ENCODE data around the gene FGF18.
A peak's percentile ranks its signal among the peaks of the same experiment; 100 is the strongest.

Gene FGF18

GRCh38 chr5:171388816-171389168 is 30.7 kb upstream of the FGF18 start:
- ChIA-PET POLR2A (interaction anchor here (0.7 to 1.7 kb wide), 5 partner anchors 11 to 799 kb away, joined by 3 to 9 read pairs (median 7); partner anchors contain the start of genes FGF18 and STK10), CTCF (interaction anchor here (0.5 to 1.0 kb wide), 2 partner anchors 23 to 205 kb away, joined by 3 to 6 read pairs; no protein-coding TSS in a partner anchor)
- TF ChIP-seq EGR2 (tag by site-specific recombination; IDR thresholded peaks at IDR 0.05; ENCODE audit: low read depth): no peak
- TF ChIP-seq SP3 (tag by site-specific recombination; IDR thresholded peaks at IDR 0.05): peak; percentile 9; the same call in 1 of the 2 replicates
- TF ChIP-seq ZNF140 (tag by site-specific recombination; IDR thresholded peaks at IDR 0.05): no peak
- peak; percentile 37; the same call in 1 of the 2 replicates for TF ChIP-seq KLF10 (tag by site-specific recombination; IDR thresholded peaks at IDR 0.05)
- TF ChIP-seq ZNF174 (tag by site-specific recombination; IDR thresholded peaks at IDR 0.05): no peak
- no peak for TF ChIP-seq ZBTB17 (tag by site-specific recombination; IDR thresholded peaks at IDR 0.05)
- Histone ChIP-seq H3K36me3 (ENCODE audit: control insufficient read depth in 2 of 2, insufficient read depth in 1 of 2, low read length in 2 of 2) (peaks cover 27 to 54% of the 10 kb centered on the region in 2 experiments), H3K27ac (ENCODE audit: extremely low read depth, low read depth, low read length) (no peak overlapping the region; the same call in 1 of the 2 replicates), H3K4me1 (ENCODE audit: control insufficient read depth, insufficient read depth, low read length) (no peaks in the 10 kb centered on the region), H3K4me3 (ENCODE audit: low read depth, low read length) (peak overlapping the region; percentile 90), H3K9me3 (ENCODE audit: control insufficient read depth, insufficient read depth, low read depth, low read length) (no peaks in the 10 kb centered on the region)

- Histone ChIP-seq H3K9me3 (ENCODE audit: control insufficient read depth, insufficient read depth, low read depth, low read length) (no peaks in the 10 kb centered on the region), H3K4me3 (ENCODE audit: low read depth, low read length) (no peak overlapping the region), H3K36me3 (ENCODE audit: control insufficient read depth in 2 of 2, insufficient read depth in 1 of 2, low read length in 2 of 2) (peaks cover 49 to 77% of the 10 kb centered on the region in 2 experiments), H3K4me1 (ENCODE audit: control insufficient read depth, insufficient read depth, low read length) (no peaks in the 10 kb centered on the region), H3K27ac (ENCODE audit: extremely low read depth, low read depth, low read length) (no peak overlapping the region)
- TF ChIP-seq ZNF571 (tag by site-specific recombination; IDR thresholded peaks at IDR 0.05) (no peak), ZNF624 (tag by site-specific recombination; IDR thresholded peaks at IDR 0.05) (no peak), ZNF324 (tag by site-specific recombination; IDR thresholded peaks at IDR 0.05) (no peak), ZNF138 (tag by site-specific recombination; IDR thresholded peaks at IDR 0.05; ENCODE audit: borderline replicate concordance) (no peak)
- ChIA-PET CTCF (no interaction called here), POLR2A (no interaction called here)
Measured at GRCh38 chr5:171390883-171391677, 28.4 kb upstream of the FGF18 start.

GRCh38 chr5:171391996-171392577 is 27.4 kb upstream of the FGF18 start:
- H3K4me1 ChIP-seq (ENCODE audit: control insufficient read depth, insufficient read depth, low read length): no peaks in the 10 kb centered on the region
- ChIA-PET CTCF (no interaction called here), POLR2A (interaction anchor here (0.7 kb wide), 1 partner anchor 35 kb away, joined by 4 read pairs; no protein-coding TSS in a partner anchor)
- no peaks in the 10 kb centered on the region for H3K9me3 ChIP-seq (ENCODE audit: control insufficient read depth, insufficient read depth, low read depth, low read length)
- no peak for TF ChIP-seq ZNF561 (tag by site-specific recombination; IDR thresholded peaks at IDR 0.05; ENCODE audit: borderline replicate concordance)
- TF ChIP-seq ZNF362 (tag by site-specific recombination; IDR thresholded peaks at IDR 0.05): 0 out of 2 replicates have a peak, but pooled peaks have one; percentile 21
- H3K4me3 ChIP-seq (ENCODE audit: low read depth, low read length): no peak overlapping the region
- no peak overlapping the region for H3K27ac ChIP-seq (ENCODE audit: extremely low read depth, low read depth, low read length)
- H3K36me3 ChIP-seq (ENCODE audit: control insufficient read depth in 2 of 2, insufficient read depth in 1 of 2, low read length in 2 of 2): peaks cover 59 to 87% of the 10 kb centered on the region in 2 experiments

- Histone ChIP-seq H3K9me3 (ENCODE audit: control insufficient read depth, insufficient read depth, low read depth, low read length) (no peaks in the 10 kb centered on the region), H3K27ac (ENCODE audit: extremely low read depth, low read depth, low read length) (no peak overlapping the region), H3K4me1 (ENCODE audit: control insufficient read depth, insufficient read depth, low read length) (no peaks in the 10 kb centered on the region), H3K4me3 (ENCODE audit: low read depth, low read length) (no peak overlapping the region), H3K36me3 (ENCODE audit: control insufficient read depth in 2 of 2, insufficient read depth in 1 of 2, low read length in 2 of 2) (peaks cover 65 to 93% of the 10 kb centered on the region in 2 experiments)
- POLR2A ChIA-PET: interaction anchor here (0.7 kb wide), 1 partner anchor 35 kb away, joined by 4 read pairs; no protein-coding TSS in a partner anchor
- TF ChIP-seq ZNF626 (tag by site-specific recombination; IDR thresholded peaks at IDR 0.05): no peak
- no peak for TF ChIP-seq CTCF (tag by site-specific recombination; IDR thresholded peaks at IDR 0.05)
- peak; percentile 42; the same call in 1 of the 2 replicates for TF ChIP-seq ZNF146 (tag by site-specific recombination; IDR thresholded peaks at IDR 0.05)
- TF ChIP-seq ZNF394 (tag by site-specific recombination; IDR thresholded peaks at IDR 0.05; ENCODE audit: borderline replicate concordance): no peak
- no peak for TF ChIP-seq ZNF555 (tag by site-specific recombination; conservative IDR thresholded peaks at IDR 0.05)
- peak; percentile 99 for TF ChIP-seq ZNF513 (tag by site-specific recombination; IDR thresholded peaks at IDR 0.05)
- TF ChIP-seq ZNF777 (tag by site-specific recombination; IDR thresholded peaks at IDR 0.05; ENCODE audit: borderline replicate concordance): no peak
- TF ChIP-seq ZNF585B (tag by site-specific recombination; IDR thresholded peaks at IDR 0.05): peak; percentile 3; the same call in 1 of the 2 replicates
- CTCF ChIA-PET: interaction anchor here (0.6 to 1.7 kb wide), 4 partner anchors 13 to 203 kb away, joined by 3 to 5 read pairs (median 4); no protein-coding TSS in a partner anchor
Measured at GRCh38 chr5:171392585-171393159, 26.8 kb upstream of the FGF18 start.
